DOHH2 (cell line): ENCODE results near the gene CATSPERZ.
A peak's percentile ranks its signal among the peaks of the same experiment; 100 is the strongest.

ENCODE experiments used
- H3F3A ChIP-seq: fragments of 200-600 bp; sonication (generic), shearing (Covaris generic); 2 replicates; pipeline ENCODE4 v1.6.0; 2016; ENCODE audit warnings: antibody characterized with exemption, mild to moderate bottlenecking; ENCODE audit not compliant: control insufficient read depth, insufficient read depth
- H3K27ac ChIP-seq: fragments of 200-600 bp; sonication (generic); 2 replicates; pipeline ENCODE4 v1.5.1; 2014; ENCODE audit warnings: low read depth, mild to moderate bottlenecking, low read length, moderate library complexity
- H3K27me3 ChIP-seq: fragments of 200-600 bp; sonication (generic); 2 replicates; pipeline ENCODE4 v1.6.1; 2014; ENCODE audit warnings: mild to moderate bottlenecking, low read length, mixed read lengths; ENCODE audit not compliant: control insufficient read depth
- H3K36me3 ChIP-seq: fragments of 200-600 bp; sonication (generic); 2 replicates; pipeline ENCODE4 v1.6.1; 2014; ENCODE audit warnings: mild to moderate bottlenecking, low read length, moderate library complexity, mixed read lengths; ENCODE audit not compliant: control insufficient read depth
- H3K4me1 ChIP-seq: fragments of 200-600 bp; sonication (generic); 2 replicates; pipeline ENCODE4 v1.6.1; 2014; ENCODE audit warnings: mild to moderate bottlenecking, low read length, mixed read lengths; ENCODE audit not compliant: control insufficient read depth
- H3K4me2 ChIP-seq: fragments of 200-600 bp; sonication (generic); 2 replicates; pipeline ENCODE4 v1.6.0; 2014; ENCODE audit warnings: mild to moderate bottlenecking, low read length, moderate library complexity
- H3K4me3 ChIP-seq: fragments of 200-600 bp; sonication (generic); 2 replicates; pipeline ENCODE4 v1.5.1; 2014; ENCODE audit warnings: mild to moderate bottlenecking, low read length, mixed read lengths
- H3K79me2 ChIP-seq: fragments of 200-600 bp; sonication (generic); 2 replicates; pipeline ENCODE4 v1.6.1; 2014; ENCODE audit warnings: mild to moderate bottlenecking, low read length, mixed read lengths; ENCODE audit not compliant: control insufficient read depth
- H3K9me2 ChIP-seq: fragments of 200-600 bp; sonication (generic); replicated peaks from 2 replicates; pipeline ENCODE4 v1.6.1; 2014; ENCODE audit warnings: mild to moderate bottlenecking, low read length, mixed read lengths; ENCODE audit not compliant: control insufficient read depth
- H3K9me3 ChIP-seq: fragments of 200-600 bp; sonication (generic); 2 replicates; pipeline ENCODE4 v1.6.1; 2014; ENCODE audit warnings: antibody characterized with exemption, low read length, mixed read lengths; ENCODE audit not compliant: control insufficient read depth, insufficient read depth
- H4K20me1 ChIP-seq: fragments of 200-600 bp; sonication (generic); 2 replicates; pipeline ENCODE4 v1.6.0; 2014; ENCODE audit warnings: low read depth, mild to moderate bottlenecking, antibody characterized with exemption, low read length, moderate library complexity; ENCODE audit not compliant: control insufficient read depth, insufficient read depth
- EZH2phosphoT487 ChIP-seq: fragments of 200-600 bp; sonication (generic); IDR thresholded peaks from 2 replicates; pipeline ENCODE4 v1.6.1; 2017; ENCODE audit warnings: borderline replicate concordance, mild to moderate bottlenecking, antibody characterized with exemption, low read length, moderate library complexity, mixed read lengths
- TF ChIP-seq, protein P1 (sequence below): fragments of 200-600 bp; sonication (generic); IDR thresholded peaks from one replicate; pipeline ENCODE4 v1.5.1; 2014; ENCODE audit warnings: antibody characterized with exemption, mild to moderate bottlenecking, low read depth, low read length; ENCODE audit not compliant: poor library complexity, severe bottlenecking

Gene CATSPERZ

DNA sequence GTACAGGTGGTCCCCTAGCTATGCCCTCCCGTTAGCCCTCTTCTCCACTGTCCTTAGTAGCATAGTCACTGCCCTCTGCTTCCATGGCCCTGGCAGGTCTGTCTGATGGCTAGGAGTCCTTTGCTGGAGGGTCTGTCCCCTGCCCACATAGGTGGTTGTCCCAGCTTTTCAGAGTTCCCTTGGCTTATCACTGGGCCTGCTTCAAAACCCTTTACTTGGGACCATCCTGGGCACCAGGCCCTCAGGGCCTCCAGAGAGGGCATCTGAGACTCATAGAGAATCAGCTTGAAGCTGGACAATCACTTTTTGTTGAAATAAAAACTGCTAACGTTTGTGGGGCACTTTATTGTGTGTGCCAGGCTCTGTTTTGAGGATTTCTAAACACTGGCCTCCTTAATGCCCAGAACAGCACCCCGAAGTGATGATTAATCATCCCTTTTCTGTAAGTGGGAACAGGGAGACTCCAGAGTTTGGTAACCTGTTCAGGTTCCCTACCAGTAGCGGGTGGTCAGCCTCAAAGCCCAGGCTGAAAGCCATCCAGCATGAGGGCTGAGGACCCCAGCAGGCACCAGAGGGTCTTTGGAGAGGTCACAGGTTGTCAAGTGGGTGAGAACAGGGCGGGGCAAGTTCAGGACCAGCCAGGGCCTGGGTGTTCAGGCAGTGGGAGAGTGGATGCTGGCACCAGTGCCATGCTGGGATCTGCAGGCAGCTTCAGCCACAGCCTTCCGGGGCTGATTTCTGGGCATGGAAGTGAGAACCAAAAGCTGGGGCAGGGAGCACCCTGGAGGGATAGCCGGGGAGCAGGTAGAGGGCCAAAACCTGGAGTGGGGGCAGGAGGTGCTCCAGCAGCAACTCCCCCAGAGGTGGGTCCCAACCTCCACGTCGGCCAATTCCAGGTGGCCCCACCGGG, 9.6 kb upstream of the CATSPERZ start:
- no peak overlapping the region for H3K4me2 ChIP-seq
- H3K4me3 ChIP-seq = no peak overlapping the region
- H3K9me2 ChIP-seq = no peaks in the 10 kb centered on the region
- H4K20me1 ChIP-seq = no peaks in the 10 kb centered on the region
- peaks cover 44% of the 10 kb centered on the region for H3K27me3 ChIP-seq
- no peaks in the 10 kb centered on the region; the same call in 1 of the 2 replicates for H3K79me2 ChIP-seq
- no peaks in the 10 kb centered on the region for H3F3A ChIP-seq
- H3K4me1 ChIP-seq = peaks cover 9% of the 10 kb centered on the region
- TF ChIP-seq EZH2phosphoT487 = no peak
- TF ChIP-seq, protein P1, sequence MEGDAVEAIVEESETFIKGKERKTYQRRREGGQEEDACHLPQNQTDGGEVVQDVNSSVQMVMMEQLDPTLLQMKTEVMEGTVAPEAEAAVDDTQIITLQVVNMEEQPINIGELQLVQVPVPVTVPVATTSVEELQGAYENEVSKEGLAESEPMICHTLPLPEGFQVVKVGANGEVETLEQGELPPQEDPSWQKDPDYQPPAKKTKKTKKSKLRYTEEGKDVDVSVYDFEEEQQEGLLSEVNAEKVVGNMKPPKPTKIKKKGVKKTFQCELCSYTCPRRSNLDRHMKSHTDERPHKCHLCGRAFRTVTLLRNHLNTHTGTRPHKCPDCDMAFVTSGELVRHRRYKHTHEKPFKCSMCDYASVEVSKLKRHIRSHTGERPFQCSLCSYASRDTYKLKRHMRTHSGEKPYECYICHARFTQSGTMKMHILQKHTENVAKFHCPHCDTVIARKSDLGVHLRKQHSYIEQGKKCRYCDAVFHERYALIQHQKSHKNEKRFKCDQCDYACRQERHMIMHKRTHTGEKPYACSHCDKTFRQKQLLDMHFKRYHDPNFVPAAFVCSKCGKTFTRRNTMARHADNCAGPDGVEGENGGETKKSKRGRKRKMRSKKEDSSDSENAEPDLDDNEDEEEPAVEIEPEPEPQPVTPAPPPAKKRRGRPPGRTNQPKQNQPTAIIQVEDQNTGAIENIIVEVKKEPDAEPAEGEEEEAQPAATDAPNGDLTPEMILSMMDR = no peak
- H3K36me3 ChIP-seq = no peaks in the 10 kb centered on the region
- H3K9me3 ChIP-seq = no peaks in the 10 kb centered on the region
- no peak overlapping the region for H3K27ac ChIP-seq

DNA sequence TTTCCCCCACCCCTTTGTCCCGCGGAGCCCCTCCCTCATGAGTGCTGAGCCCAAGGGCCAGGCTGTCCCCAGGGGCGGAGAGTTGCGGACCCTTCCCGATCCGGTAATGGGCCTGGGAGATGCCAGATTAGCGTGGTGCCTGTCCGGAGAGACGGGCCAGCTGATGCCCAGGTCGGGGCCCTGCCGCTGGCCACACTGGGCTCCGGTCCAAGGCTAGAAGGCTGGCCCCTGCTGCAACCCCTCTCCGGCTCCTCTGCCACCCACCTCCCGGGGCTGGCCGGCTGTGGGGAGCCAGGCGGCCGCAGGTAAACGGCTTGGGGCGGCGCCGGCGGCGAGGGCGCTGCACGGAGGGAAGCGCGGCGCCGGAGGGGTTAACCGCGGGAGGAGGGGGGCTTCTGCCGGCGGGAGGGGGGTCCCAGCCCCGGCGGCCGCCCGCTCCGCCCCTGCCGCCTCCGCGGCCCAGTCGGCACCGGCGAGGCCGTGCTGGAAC, 8.9 kb upstream of the CATSPERZ start, which contains the start of gene KCNK4:
TSS of gene KCNK4 (plus strand) at position 41 of the 490 bp plus-strand sequence. CDS start 1,717 bp downstream, outside the sequence.
- no peaks in the 10 kb centered on the region for H3K79me2 ChIP-seq
- H3F3A ChIP-seq = no peaks in the 10 kb centered on the region
- H3K9me3 ChIP-seq = no peaks in the 10 kb centered on the region
- H3K9me2 ChIP-seq = no peaks in the 10 kb centered on the region
- H3K27me3 ChIP-seq = peaks cover 51% of the 10 kb centered on the region
- no peak within 1 kb of the TSS for H3K27ac ChIP-seq
- no peaks in the 10 kb centered on the region for H4K20me1 ChIP-seq
- H3K4me2 ChIP-seq = no peak within 1 kb of the TSS
- no peak for TF ChIP-seq EZH2phosphoT487
- TF ChIP-seq, protein P1 = no peak
- no peak within 1 kb of the TSS for H3K4me3 ChIP-seq
- H3K4me1 ChIP-seq = peaks cover 5% of the 10 kb centered on the region
- H3K36me3 ChIP-seq = no peaks in the 10 kb centered on the region

DNA sequence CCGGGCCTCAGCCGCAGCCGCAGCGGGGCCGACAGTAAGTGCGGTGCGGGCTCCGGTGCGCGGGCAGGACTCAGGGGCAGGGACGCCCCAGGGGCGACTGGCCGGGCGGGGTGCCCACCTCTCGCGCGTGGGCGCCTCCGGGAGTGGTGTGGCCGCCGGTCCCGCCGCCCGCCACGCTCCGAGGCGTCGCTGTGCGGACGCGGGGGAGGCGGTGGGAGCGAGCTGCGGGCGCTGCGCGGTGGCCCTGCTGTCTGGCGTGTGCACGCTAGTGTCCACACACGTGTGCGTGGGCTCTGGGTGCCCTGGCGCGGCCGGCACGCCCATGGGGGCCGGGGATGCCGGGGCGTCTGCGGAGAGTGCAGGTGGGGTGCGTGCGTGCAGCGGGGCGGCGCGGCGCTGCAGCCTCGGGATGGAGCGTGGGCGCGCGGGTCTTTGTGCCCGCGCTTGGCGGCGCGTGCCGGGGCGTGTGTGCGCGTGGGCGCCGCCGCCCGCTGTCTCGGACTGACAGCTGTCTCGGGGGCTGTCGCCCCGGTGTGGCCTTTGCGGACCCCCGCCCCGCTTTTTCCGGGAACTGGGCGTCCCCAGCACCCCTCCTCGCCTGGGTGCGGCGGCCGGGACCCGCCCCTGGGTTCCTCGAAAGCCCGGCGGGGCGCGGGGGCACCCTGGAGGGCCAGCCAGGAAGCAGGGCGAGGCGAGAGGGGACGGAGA, 8.3 kb upstream of the CATSPERZ start:
- no peaks in the 10 kb centered on the region for H3K4me1 ChIP-seq
- H3K27ac ChIP-seq = no peak overlapping the region
- H3K79me2 ChIP-seq = no peaks in the 10 kb centered on the region
- H3K27me3 ChIP-seq = peaks cover 57% of the 10 kb centered on the region
- no peak overlapping the region for H3K4me2 ChIP-seq
- no peaks in the 10 kb centered on the region for H3K36me3 ChIP-seq
- no peak overlapping the region for H3K4me3 ChIP-seq
- peak; percentile 33; the same call in 1 of the 2 replicates for TF ChIP-seq EZH2phosphoT487
- TF ChIP-seq, protein P1 = no peak
- no peaks in the 10 kb centered on the region for H4K20me1 ChIP-seq
- H3K9me2 ChIP-seq = no peaks in the 10 kb centered on the region
- no peaks in the 10 kb centered on the region for H3K9me3 ChIP-seq
- no peaks in the 10 kb centered on the region for H3F3A ChIP-seq
